HT1080 (cell line): ENCODE data around the gene DCP2. TPM values are rescaled to one million over a fixed set of nuclear protein-coding genes. Genes with fewer than 3 reads are reported as not detected.

Source experiments
- DNase-seq: peaks from one replicate; pipeline ENCODE4 v3.0.0-alpha.2; 2015; ENCODE audit warnings: low read depth
- total RNA-seq: library from RNA; depleted of rRNA; stranded (reverse); fragments of >200 nt; shearing (Covaris generic); gene quantifications from 2 replicates; pipeline ENCODE4 v1.2.3, GENCODE V29; 2014

DCP2 gene
- total RNA-seq, 1 experiment from 2014 or later, result 33.2 TPM

- DNase-seq, result no peak
Measured at GRCh38 chr5:112965733-112966306, 10.8 kb upstream of the DCP2 start.

- no peak for DNase-seq
Measured at GRCh38 chr5:112967520-112968083, 9.0 kb upstream of the DCP2 start.

GRCh38 chr5:112968411-112969106 lies 8.0 kb upstream of the DCP2 start:
- DNase-seq, result no peak

- no peak for DNase-seq
Measured at GRCh38 chr5:112971276-112971675, 5.3 kb upstream of the DCP2 start.

GRCh38 chr5:112973036-112973435 lies 3.6 kb upstream of the DCP2 start:
- DNase-seq, result no peak

- DNase-seq, result no peak
Measured at GRCh38 chr5:112973904-112974303, 2.7 kb upstream of the DCP2 start.

- no peak for DNase-seq
Measured at GRCh38 chr5:112974901-112975300, 1.7 kb upstream of the DCP2 start.

GRCh38 chr5:112975721-112976431 lies 722 bp upstream of the DCP2 start:
- DNase-seq, result no peak

GRCh38 chr5:112977440-112977861 lies 853 bp downstream of the DCP2 start:
- DNase-seq, result no peak

GRCh38 chr5:112978836-112979235 lies 2.2 kb downstream of the DCP2 start:
- DNase-seq, result no peak

- no peak for DNase-seq
Measured at GRCh38 chr5:112979723-112980122, 3.1 kb downstream of the DCP2 start.

GRCh38 chr5:112983363-112983762 lies 6.8 kb downstream of the DCP2 start:
- DNase-seq, result no peak

GRCh38 chr5:112986224-112986623 lies 9.6 kb downstream of the DCP2 start:
- no peak for DNase-seq

GRCh38 chr5:112995764-112996618 lies 19.4 kb downstream of the DCP2 start:
- peak; percentile 62 for DNase-seq

- DNase-seq, result no peak
Measured at GRCh38 chr5:112996830-112997374, 20.3 kb downstream of the DCP2 start.

GRCh38 chr5:112998296-112998695 lies 21.7 kb downstream of the DCP2 start:
- no peak for DNase-seq

GRCh38 chr5:113000466-113000865 lies 23.9 kb downstream of the DCP2 start:
- peak; percentile 15 for DNase-seq

- no peak for DNase-seq
Measured at GRCh38 chr5:113002423-113002822, 25.8 kb downstream of the DCP2 start.

GRCh38 chr5:113003763-113004162 lies 27.2 kb downstream of the DCP2 start:
- DNase-seq, result no peak

GRCh38 chr5:113005454-113005853 lies 28.9 kb downstream of the DCP2 start:
- no peak for DNase-seq
